AG04450 (cell line): Measurements from ENCODE around the gene RELA. TPM values are rescaled to one million over a fixed set of nuclear protein-coding genes. Genes with fewer than 3 reads are reported as not detected.

Source experiments
- CTCF ChIA-PET: fragments of 300-600, 350-600 bp; formaldehyde crosslinking; extraction: SDS; loops from one replicate; lab custom pipeline; 2022; ENCODE audit warnings: antibody characterized with exemption, inconsistent platforms; lab: Charles Lee
- POLR2A ChIA-PET: fragments of 350-600 bp; formaldehyde crosslinking; extraction: SDS; loops from one replicate; lab custom pipeline; 2021; ENCODE audit warnings: antibody characterized with exemption, inconsistent platforms; lab: Yijun Ruan, JAX
- DNase-seq: peaks from one replicate; pipeline ENCODE4 v3.0.0-alpha.2; 2011; ENCODE audit warnings: low read depth, low spot score
- H3K27ac ChIP-seq: one replicate; pipeline ENCODE4 v1.5.1; 2012; ENCODE audit warnings: low read depth, low read length, control low read depth
- H3K27me3 ChIP-seq: one replicate; pipeline ENCODE4 v1.6.0; 2012; ENCODE audit warnings: low read length; ENCODE audit not compliant: control insufficient read depth, insufficient read depth
- H3K4me3 ChIP-seq: 2 replicates; pipeline ENCODE4 v1.5.1; 2011; ENCODE audit warnings: mild to moderate bottlenecking, low read depth, low read length, control low read depth
- H3K9me3 ChIP-seq: 2 replicates; pipeline ENCODE4 v1.5.1; 2012; ENCODE audit warnings: low read length; ENCODE audit not compliant: control insufficient read depth, insufficient read depth
- polyA plus RNA-seq: library from polyadenylated mRNA; depleted of rRNA; stranded (reverse); fragments of >200 nt; gene quantifications from 2 replicates; pipeline ENCODE4 v1.2.3, GENCODE V29; 2011; rRNA removed
- small RNA-seq: library from RNA; depleted of rRNA; stranded (forward); fragments of <200 nt; gene quantifications from one replicate; pipeline ENCODE3, GENCODE V24; 2012; ENCODE audit warnings: low read depth; ENCODE audit not compliant: insufficient read length
- TF ChIP-seq, protein P1 (sequence below): IDR thresholded peaks from 2 replicates; pipeline ENCODE4 v1.5.1; 2011; ENCODE audit warnings: low read depth, low read length, control low read depth, inconsistent platforms

Gene RELA
- polyA plus RNA-seq, 1 experiment, result 23.4 TPM

DNA sequence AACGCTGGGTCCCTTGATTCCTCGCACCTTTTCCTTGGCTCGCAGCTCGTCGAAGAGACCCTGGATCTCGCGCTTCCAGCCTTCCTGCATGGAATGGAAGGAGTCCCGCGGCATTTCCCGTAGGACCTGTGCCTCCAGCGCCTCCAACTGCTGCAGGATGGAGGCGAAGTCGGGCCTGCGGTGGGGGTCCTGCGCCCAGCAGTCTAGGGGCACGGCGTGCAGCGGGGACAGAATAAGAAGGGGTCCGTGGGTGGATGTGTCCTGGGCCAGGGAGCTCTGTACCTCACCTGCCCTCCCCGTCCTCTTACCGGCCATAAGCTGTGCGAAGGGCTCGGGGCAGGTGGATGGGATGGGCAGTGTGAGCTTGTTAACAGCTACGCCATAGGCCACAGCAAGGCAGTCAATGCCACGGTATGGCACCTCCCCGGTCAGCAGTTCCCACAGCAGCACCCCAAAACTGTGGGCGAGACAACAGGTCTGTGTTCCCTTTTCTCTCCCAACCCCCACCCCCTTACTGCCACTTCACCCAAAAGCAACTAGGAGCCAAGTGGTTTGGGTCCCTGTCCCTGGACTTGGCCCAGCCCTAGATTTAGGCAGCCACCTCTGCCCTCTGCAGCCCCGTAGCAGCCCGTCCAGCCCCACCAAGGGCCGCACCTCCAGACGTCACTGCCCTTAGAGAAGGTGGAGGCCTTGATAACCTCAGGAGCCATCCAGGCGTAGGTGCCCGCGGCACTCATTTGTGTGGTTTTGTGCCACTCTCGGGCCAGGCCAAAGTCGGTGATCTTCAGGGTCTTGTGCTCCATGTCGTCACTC is 54.9 kb downstream of the RELA start:
- DNase-seq, result no peak
- H3K9me3 ChIP-seq, result no peaks in the 10 kb centered on the region; the same call in 1 of the 2 replicates
- POLR2A ChIA-PET, result interaction anchor here (0.8 to 1.3 kb wide), 5 partner anchors 8 to 67 kb away, joined by 3 to 6 read pairs (median 3); partner anchors contain the start of genes EHBP1L1, PCNX3 and RELA
- CTCF ChIA-PET, result interaction anchor here (1.3 kb wide), 1 partner anchor 35 kb away, joined by 4 read pairs; the partner anchor contains the start of gene FAM89B
- no peaks in the 10 kb centered on the region for H3K27me3 ChIP-seq
- H3K4me3 ChIP-seq, result peak overlapping the region; percentile 32; the same call in 1 of the 2 replicates
- TF ChIP-seq, protein P1, sequence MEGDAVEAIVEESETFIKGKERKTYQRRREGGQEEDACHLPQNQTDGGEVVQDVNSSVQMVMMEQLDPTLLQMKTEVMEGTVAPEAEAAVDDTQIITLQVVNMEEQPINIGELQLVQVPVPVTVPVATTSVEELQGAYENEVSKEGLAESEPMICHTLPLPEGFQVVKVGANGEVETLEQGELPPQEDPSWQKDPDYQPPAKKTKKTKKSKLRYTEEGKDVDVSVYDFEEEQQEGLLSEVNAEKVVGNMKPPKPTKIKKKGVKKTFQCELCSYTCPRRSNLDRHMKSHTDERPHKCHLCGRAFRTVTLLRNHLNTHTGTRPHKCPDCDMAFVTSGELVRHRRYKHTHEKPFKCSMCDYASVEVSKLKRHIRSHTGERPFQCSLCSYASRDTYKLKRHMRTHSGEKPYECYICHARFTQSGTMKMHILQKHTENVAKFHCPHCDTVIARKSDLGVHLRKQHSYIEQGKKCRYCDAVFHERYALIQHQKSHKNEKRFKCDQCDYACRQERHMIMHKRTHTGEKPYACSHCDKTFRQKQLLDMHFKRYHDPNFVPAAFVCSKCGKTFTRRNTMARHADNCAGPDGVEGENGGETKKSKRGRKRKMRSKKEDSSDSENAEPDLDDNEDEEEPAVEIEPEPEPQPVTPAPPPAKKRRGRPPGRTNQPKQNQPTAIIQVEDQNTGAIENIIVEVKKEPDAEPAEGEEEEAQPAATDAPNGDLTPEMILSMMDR, result no peak
- H3K27ac ChIP-seq, result no peak overlapping the region

DNA sequence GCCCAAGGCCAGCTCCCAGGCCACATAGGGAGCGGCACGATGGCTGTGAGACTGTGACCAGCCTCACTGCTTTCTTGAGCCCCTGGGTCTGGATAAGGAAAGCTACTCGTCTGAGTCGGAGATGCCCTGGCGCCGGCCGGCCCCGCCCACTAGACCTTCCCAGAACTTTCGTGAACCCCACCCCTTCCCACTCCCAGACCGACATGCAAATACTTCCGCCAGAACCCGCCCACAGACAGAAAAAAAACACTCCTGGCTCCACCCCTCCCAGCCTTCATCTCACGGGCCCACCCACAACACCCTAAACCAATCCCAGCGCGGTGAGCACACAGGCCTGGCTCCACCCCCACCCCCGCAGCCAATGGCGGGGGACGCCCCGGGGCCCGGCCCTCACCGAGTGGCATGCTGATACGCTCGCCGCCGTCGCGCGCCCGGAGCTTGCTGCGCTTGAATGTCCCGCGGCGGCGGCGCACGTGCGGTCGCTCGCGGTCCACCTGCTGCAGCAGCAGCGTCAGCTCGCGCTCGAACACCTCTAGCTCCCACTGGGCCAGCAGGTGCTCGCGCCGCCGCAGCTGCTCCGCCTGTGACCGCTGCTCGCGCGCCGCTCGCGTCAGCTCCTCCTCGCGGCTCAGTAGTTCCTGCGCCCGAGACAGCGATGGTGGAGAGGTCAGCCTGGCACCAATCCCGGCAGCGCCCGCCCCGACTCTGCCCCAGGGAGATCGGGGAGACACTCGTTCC is 55.7 kb downstream of the RELA start:
- POLR2A ChIA-PET, result interaction anchor here (0.8 to 1.3 kb wide), 5 partner anchors 9 to 66 kb away, joined by 3 to 6 read pairs (median 3); partner anchors contain the start of genes EHBP1L1, PCNX3 and RELA
- Histone ChIP-seq H3K27ac (peak overlapping the region; percentile 31), H3K4me3 (peak overlapping the region; percentile 32; the same call in 1 of the 2 replicates), H3K9me3 (no peaks in the 10 kb centered on the region; the same call in 1 of the 2 replicates), H3K27me3 (no peaks in the 10 kb centered on the region)
- peak; percentile 82 for DNase-seq
- CTCF ChIA-PET, result interaction anchor here (0.6 to 1.3 kb wide), 2 partner anchors 34 to 63 kb away, joined by 4 to 6 read pairs; partner anchors contain the start of gene FAM89B
- TF ChIP-seq, protein P1, result no peak

DNA sequence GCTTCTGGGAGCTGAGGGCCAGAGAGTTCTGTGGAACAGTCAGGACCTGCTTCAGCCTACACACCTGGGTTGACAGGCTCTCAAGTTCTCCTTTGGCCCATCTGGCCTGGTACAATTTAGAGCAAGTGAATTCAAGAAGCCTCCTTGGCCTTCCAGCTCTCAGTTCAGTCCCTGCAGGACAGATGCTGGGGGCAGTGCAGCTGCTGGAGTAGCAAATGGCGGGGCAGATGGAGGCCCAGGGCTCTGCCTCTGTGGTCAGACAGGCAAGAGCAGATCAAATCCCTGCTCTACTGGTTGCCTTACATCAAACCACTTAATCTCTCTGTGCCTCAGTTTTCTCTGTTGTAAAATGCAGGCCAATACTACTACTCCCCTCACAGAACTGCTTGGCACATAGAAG is 58.5 kb downstream of the RELA start:
- ChIA-PET POLR2A (interaction anchor here (0.9 kb wide), 1 partner anchor 9 kb away, joined by 4 read pairs; no protein-coding TSS in a partner anchor), CTCF (interaction anchor here (0.5 to 4.5 kb wide), 4 partner anchors 11 to 213 kb away, joined by 3 to 28 read pairs (median 4); no protein-coding TSS in a partner anchor)
- TF ChIP-seq, protein P1, result no peak
- Histone ChIP-seq H3K4me3 (no peak overlapping the region), H3K27ac (no peak overlapping the region), H3K27me3 (no peaks in the 10 kb centered on the region), H3K9me3 (no peaks in the 10 kb centered on the region; the same call in 1 of the 2 replicates)
- DNase-seq, result no peak

Small RNA genes within 50 kb of the gene (small RNA-seq; reads per million reads assigned to genes)
- not detected for gene MIR4489
- gene MIR4690, result not detected
- not detected for gene RN7SL309P

Other genes starting within 250 kb of the RELA start
- 72.3 and 83.3 TPM in 2 replicates for gene NEAT1, start 240.1 kb downstream of the RELA start, polyA plus RNA-seq
- 1,149 and 1,465 TPM in 2 replicates for gene MALAT1, start 163.9 kb downstream of the RELA start, polyA plus RNA-seq
- 60.9 and 90.0 TPM in 2 replicates for gene SCYL1, start 137.8 kb downstream of the RELA start, polyA plus RNA-seq
- 25.3 and 49.2 TPM in 2 replicates for gene LTBP3, start 104.6 kb downstream of the RELA start, polyA plus RNA-seq
- 23.5 and 44.3 TPM in 2 replicates for gene ZNRD2, start 92.4 kb downstream of the RELA start, polyA plus RNA-seq
- 28.8 and 40.8 TPM in 2 replicates for gene FAM89B, start 90.4 kb downstream of the RELA start, polyA plus RNA-seq
- gene EHBP1L1, start 86.9 kb downstream of the RELA start, polyA plus RNA-seq, result 11.3 and 15.2 TPM in 2 replicates
- 0.17 TPM in 1 of 2 replicates, not detected in the other for gene KCNK7, start 67.1 kb downstream of the RELA start, polyA plus RNA-seq
- 12.6 and 17.1 TPM in 2 replicates for gene MAP3K11, start 48.7 kb downstream of the RELA start, polyA plus RNA-seq
- gene PCNX3, start 47.1 kb downstream of the RELA start, polyA plus RNA-seq, result 9.7 and 14.0 TPM in 2 replicates
- 11.4 and 19.8 TPM in 2 replicates for gene SIPA1, start 24.8 kb downstream of the RELA start, polyA plus RNA-seq
- gene KAT5, start 49.3 kb upstream of the RELA start, polyA plus RNA-seq, result 22.6 and 26.1 TPM in 2 replicates
- gene RNASEH2C, start 57.9 kb upstream of the RELA start, polyA plus RNA-seq, result 14.2 and 20.8 TPM in 2 replicates
- gene AP5B1, start 118.1 kb upstream of the RELA start, polyA plus RNA-seq, result 2.6 and 3.3 TPM in 2 replicates
- gene OVOL1, start 124.1 kb upstream of the RELA start, polyA plus RNA-seq, result not detected in 2 replicates
- gene SNX32, start 171.0 kb upstream of the RELA start, polyA plus RNA-seq, result 0.30 and 0.57 TPM in 2 replicates
- gene CFL1, start 195.3 kb upstream of the RELA start, polyA plus RNA-seq, result 1,553 and 1,822 TPM in 2 replicates
- gene MUS81, start 197.5 kb upstream of the RELA start, polyA plus RNA-seq, result 23.8 and 27.5 TPM in 2 replicates
- 190 and 279 TPM in 2 replicates for gene EFEMP2, start 209.9 kb upstream of the RELA start, polyA plus RNA-seq
- not detected in 2 replicates for gene CTSW, start 216.9 kb upstream of the RELA start, polyA plus RNA-seq
- gene FIBP, start 225.6 kb upstream of the RELA start, polyA plus RNA-seq, result 126 and 160 TPM in 2 replicates
- 13.1 and 20.2 TPM in 2 replicates for gene CCDC85B, start 227.8 kb upstream of the RELA start, polyA plus RNA-seq
- 7.9 and 16.1 TPM in 2 replicates for gene FOSL1, start 237.5 kb upstream of the RELA start, polyA plus RNA-seq